HL-60 (cell line): ENCODE results near the gene NKAPL.

Experiments used
- DNase-seq, 2 experiments: peaks; one replicate each; pipeline ENCODE4 v3.0.0-alpha.2; 2010 to 2020; ENCODE audit warnings: low read depth in 1 of 2, low spot score in 1 of 2
- H3K27ac ChIP-seq: fragments of 250-450 bp; sonication (Bioruptor Pico); replicated peaks from 2 replicates; pipeline ENCODE4 v1.5.1; 2020; ENCODE audit warnings: mild to moderate bottlenecking, moderate library complexity
- H3K27me3 ChIP-seq: fragments of 250-450 bp; sonication (Bioruptor Pico); 2 replicates; pipeline ENCODE4 v1.5.1; 2021; ENCODE audit warnings: mild to moderate bottlenecking, moderate library complexity; ENCODE audit not compliant: insufficient read depth, poor library complexity, severe bottlenecking
- H3K4me3 ChIP-seq: replicated peaks from 2 replicates; pipeline ENCODE4 v1.5.1; 2011; ENCODE audit warnings: mild to moderate bottlenecking, control low read depth, low read length; ENCODE audit not compliant: insufficient read depth
- CTCF ChIP-seq: IDR thresholded peaks from one replicate; pipeline ENCODE4 v1.5.1; 2011; ENCODE audit warnings: low read length, control low read depth, inconsistent platforms; ENCODE audit not compliant: insufficient read depth
- GABPA ChIP-seq: IDR thresholded peaks from 2 replicates; pipeline ENCODE4 v1.6.1; 2012; ENCODE audit warnings: low read depth
- POLR2AphosphoS5 ChIP-seq: IDR thresholded peaks from 2 replicates; pipeline ENCODE4 v1.6.1; 2012; ENCODE audit warnings: low read depth
- REST ChIP-seq: IDR thresholded peaks from 2 replicates; pipeline ENCODE4 v1.6.1; 2012; ENCODE audit warnings: low read depth; ENCODE audit not compliant: insufficient replicate concordance
- SPI1 ChIP-seq: IDR thresholded peaks from 2 replicates; pipeline ENCODE4 v1.6.1; 2012; ENCODE audit warnings: low read depth, mild to moderate bottlenecking, borderline replicate concordance

NKAPL gene

DNA sequence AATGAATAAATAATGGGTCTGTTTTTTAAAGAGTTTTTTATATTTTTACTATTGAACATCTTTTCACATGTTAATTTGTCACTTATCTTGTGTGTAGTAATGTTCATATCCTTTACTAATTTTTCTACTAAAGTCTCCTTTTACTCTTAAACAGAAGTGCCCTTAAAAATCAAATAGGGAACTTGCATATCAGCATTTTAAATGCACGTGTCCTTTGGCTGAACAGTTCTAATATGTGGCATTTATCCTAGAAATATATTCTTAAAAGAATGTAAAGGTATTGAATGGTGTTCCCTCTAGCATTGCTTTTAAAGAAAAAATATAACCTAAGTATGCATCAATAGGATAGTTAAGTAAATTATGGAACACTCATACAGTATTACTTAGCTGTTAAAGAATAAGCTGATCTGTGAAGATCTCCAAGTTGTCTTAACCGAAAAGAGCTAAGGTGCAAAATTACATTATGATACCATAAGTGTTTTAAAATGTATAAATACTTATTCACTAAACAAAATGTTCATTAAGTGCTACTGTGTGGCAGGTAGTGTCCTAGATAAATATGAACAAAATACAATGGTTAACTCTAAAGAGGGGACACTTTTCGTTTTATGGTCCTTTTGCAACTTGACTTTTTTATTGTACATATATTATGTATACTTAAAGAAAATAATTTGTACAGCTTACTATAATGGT is 21.6 kb downstream of the NKAPL start:
- no peak for TF ChIP-seq SPI1
- TF ChIP-seq CTCF, result no peak
- TF ChIP-seq POLR2AphosphoS5, result no peak
- TF ChIP-seq REST, result no peak
- no peak for TF ChIP-seq GABPA
- Histone ChIP-seq H3K27me3 (no peaks in the 10 kb centered on the region), H3K27ac (no peak overlapping the region; the same call in 1 of the 2 replicates), H3K4me3 (peak overlapping the region; percentile 66)
- DNase-seq, result no peak

DNA sequence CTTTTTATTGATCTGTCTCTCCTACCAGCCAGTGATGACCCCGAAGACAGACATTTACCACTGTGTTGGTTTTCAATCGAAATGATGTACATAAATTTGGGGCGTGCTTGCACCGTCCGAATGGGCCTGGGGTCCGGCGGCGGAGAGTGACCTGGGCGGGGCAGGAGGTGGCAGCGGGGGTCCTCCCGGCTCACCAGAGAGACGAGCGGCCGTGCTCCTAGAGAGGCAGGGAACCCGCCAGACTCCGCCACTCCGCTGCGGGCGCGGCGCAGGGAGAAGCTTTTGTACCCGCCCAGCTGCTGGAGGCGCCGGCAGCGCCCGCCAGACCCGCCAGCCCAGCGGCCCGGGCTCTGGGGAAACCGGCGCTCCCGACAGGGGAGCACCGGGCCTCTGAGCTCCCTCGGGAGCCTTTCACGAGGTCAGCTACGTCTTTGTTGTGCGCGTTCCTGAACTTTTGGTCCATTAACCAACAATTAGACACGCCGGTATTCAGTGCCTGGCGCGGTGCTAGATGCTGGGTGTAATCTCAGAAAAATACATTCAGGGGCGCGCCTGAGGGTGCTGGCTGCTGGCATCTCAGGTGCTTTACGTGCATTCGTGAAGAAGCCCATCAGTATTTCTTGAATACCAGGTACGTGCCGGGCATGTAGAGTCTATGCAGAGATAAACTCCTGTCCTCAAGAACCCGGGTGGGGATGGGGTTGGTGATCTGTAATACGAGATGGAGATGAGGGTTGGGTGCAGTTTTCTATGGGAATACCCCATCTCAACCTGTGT is 22.4 kb downstream of the NKAPL start, which contains the start of gene PGBD1:
Gene PGBD1, plus strand, starts transcription at position 285 of the 777 bp plus-strand sequence. CDS start 2,242 bp downstream, outside the sequence.
- Histone ChIP-seq H3K4me3 (peak within 1 kb of the TSS; percentile 66), H3K27ac (peak within 1 kb of the TSS; percentile 29), H3K27me3 (no peaks in the 10 kb centered on the region)
- TF ChIP-seq GABPA (no peak; the same call in 1 of the 2 replicates), CTCF (no peak), SPI1 (no peak), REST (no peak), POLR2AphosphoS5 (no peak)
- peak; percentile 32 to 76 for DNase-seq

GRCh38 chr6:28282926-28283325 is 23.8 kb downstream of the NKAPL start:
- H3K4me3 ChIP-seq, result no peak overlapping the region
- no peak for DNase-seq
- no peak overlapping the region for H3K27ac ChIP-seq
- TF ChIP-seq POLR2AphosphoS5, result no peak
- no peak for TF ChIP-seq REST
- no peak for TF ChIP-seq GABPA
- no peak for TF ChIP-seq SPI1
- H3K27me3 ChIP-seq, result no peaks in the 10 kb centered on the region
